RWPE2 (cell line): ENCODE measurements around the gene MYCBPAP.

ENCODE experiments used
- ATAC-seq: fragments of 200-7000 bp; cut with Tn5 transposase; 3 replicates; pipeline ENCODE4 v1.9.1; 2021; ENCODE audit warnings: low read depth
- DNase-seq: peaks from one replicate; pipeline ENCODE4 v3.0.0-alpha.2; 2020; ENCODE audit warnings: low spot score
- H3K27ac ChIP-seq: fragments of 450-650 bp; 2 replicates; pipeline ENCODE4 v1.5.1; 2017; ENCODE audit warnings: mild to moderate bottlenecking; ENCODE audit not compliant: poor library complexity, severe bottlenecking
- H3K27me3 ChIP-seq: fragments of 250-450 bp; sonication (Bioruptor Pico); 2 replicates; pipeline ENCODE4 v1.5.1; 2021; ENCODE audit warnings: mild to moderate bottlenecking, moderate library complexity; ENCODE audit not compliant: insufficient read depth, poor library complexity, severe bottlenecking
- H3K36me3 ChIP-seq: fragments of 250-450 bp; sonication (Bioruptor Pico); 2 replicates; pipeline ENCODE4 v1.5.1; 2020; ENCODE audit warnings: low read depth, mild to moderate bottlenecking, moderate library complexity
- H3K4me1 ChIP-seq: fragments of 250-450 bp; sonication (Bioruptor Pico); 2 replicates; pipeline ENCODE4 v1.5.1; 2021; ENCODE audit warnings: mild to moderate bottlenecking, moderate library complexity; ENCODE audit not compliant: insufficient read depth, poor library complexity, severe bottlenecking
- H3K4me3 ChIP-seq: fragments of 250-450 bp; sonication (Bioruptor Pico); 2 replicates; pipeline ENCODE4 v1.5.1; 2021; ENCODE audit warnings: mild to moderate bottlenecking, moderate library complexity; ENCODE audit not compliant: severe bottlenecking
- H3K9me3 ChIP-seq: fragments of 250-450 bp; sonication (Bioruptor Pico); 2 replicates; pipeline ENCODE4 v1.5.1; 2021; ENCODE audit warnings: mild to moderate bottlenecking, moderate library complexity; ENCODE audit not compliant: severe bottlenecking
- TF ChIP-seq, protein P1 (sequence below): fragments of 450-650 bp; IDR thresholded peaks from one replicate; pipeline ENCODE4 v1.5.1; 2017; ENCODE audit warnings: mild to moderate bottlenecking, moderate library complexity; ENCODE audit not compliant: poor library complexity, severe bottlenecking

Gene MYCBPAP

DNA sequence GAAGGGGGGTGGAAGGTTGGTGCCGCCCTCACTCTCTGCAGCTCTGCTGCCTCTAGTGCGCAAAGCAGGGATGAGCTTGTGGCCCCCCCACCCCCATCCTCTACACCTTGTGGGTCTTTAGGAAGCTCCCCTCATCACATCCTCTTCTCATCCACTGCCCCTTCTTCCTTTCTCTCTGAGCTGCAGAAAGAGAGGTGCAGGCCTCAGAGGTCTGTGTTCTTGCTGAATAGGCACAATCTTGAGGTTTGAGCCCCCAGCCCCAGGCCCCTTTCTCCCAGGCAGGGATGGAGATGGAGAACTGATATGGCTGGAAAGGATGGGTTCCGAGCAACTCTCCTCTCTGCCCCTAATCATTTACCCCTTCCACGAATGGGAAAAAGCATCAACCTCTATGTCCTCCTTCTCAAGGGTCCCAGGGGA, 54.9 kb downstream of the MYCBPAP start:
- Histone ChIP-seq H3K27me3 (peaks cover 36% of the 10 kb centered on the region), H3K36me3 (no peaks in the 10 kb centered on the region), H3K9me3 (no peaks in the 10 kb centered on the region), H3K27ac (no peak overlapping the region), H3K4me1 (no peaks in the 10 kb centered on the region), H3K4me3 (no peak overlapping the region)
- DNase-seq (no peak), ATAC-seq (no peak)
- TF ChIP-seq, protein P1, sequence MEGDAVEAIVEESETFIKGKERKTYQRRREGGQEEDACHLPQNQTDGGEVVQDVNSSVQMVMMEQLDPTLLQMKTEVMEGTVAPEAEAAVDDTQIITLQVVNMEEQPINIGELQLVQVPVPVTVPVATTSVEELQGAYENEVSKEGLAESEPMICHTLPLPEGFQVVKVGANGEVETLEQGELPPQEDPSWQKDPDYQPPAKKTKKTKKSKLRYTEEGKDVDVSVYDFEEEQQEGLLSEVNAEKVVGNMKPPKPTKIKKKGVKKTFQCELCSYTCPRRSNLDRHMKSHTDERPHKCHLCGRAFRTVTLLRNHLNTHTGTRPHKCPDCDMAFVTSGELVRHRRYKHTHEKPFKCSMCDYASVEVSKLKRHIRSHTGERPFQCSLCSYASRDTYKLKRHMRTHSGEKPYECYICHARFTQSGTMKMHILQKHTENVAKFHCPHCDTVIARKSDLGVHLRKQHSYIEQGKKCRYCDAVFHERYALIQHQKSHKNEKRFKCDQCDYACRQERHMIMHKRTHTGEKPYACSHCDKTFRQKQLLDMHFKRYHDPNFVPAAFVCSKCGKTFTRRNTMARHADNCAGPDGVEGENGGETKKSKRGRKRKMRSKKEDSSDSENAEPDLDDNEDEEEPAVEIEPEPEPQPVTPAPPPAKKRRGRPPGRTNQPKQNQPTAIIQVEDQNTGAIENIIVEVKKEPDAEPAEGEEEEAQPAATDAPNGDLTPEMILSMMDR = no peak

DNA sequence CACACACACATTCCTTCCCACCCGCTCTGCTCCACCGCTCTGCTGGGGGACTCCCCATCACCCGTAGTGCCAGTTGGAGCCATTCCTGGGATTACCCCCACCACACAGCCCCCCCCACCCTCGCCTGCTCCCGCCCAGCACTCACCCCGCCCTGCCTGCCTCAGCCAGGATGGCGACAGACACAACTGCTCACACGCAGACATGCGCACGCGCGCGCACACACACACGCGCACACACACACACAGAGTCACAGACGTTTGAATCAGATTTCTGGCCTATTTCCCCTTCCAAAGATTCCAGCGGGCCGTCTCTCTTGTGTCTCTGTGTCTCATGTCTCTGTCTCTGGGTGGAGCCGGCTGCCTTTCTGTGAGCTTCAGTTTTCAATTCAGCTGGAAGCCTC, 56.7 kb downstream of the MYCBPAP start:
- ATAC-seq (no peak), DNase-seq (no peak)
- Histone ChIP-seq H3K4me3 (no peak overlapping the region), H3K36me3 (no peaks in the 10 kb centered on the region), H3K9me3 (no peaks in the 10 kb centered on the region), H3K4me1 (no peaks in the 10 kb centered on the region), H3K27me3 (peaks cover 25% of the 10 kb centered on the region), H3K27ac (no peak overlapping the region)
- TF ChIP-seq, protein P1 = no peak

DNA sequence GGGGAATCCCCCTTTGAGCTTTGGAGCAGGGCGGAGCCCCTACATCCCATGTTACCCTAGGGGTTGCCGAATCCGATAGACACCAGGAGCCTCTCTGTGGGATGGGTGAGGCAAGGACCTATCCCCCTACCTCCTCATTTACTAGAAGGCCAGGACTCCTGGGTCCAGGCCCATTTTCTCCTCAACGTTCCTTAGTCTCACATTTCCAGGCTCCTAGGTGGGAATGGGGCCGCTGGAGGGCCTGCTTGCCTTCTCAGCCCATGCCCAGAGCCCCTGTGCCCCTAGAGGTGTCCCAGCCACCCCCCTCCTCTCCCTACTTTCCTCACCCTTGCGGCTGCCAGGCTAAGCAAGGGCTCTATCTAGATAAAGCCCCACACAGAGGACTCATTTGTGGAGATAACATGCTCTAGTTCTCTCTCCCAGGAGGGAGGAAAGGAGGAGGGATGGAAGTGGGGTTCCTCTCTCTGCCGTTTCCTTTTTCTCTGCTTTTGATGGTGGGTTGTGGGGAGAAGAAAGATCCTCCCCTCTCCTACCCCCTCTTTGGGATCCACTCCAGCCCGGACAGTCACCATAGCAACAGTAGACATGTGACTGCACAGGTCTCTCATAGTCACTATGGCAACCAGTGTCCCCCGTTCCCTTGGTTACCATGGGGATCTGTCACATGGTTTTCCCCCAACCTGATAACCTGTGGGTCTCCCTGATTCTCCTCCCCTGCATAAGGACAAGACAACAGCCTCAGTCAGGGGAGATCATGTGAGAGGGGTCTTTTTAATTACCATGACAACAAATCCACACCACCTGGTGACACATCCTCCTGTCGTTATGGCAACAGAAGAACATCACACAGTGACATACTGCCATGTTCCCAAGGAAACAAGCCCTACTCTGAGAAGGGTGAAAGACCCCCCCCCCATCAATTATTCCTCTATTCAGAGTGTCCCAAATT, 57.4 kb downstream of the MYCBPAP start:
- Histone ChIP-seq H3K4me3 (no peak overlapping the region), H3K4me1 (no peaks in the 10 kb centered on the region), H3K9me3 (no peaks in the 10 kb centered on the region), H3K36me3 (no peaks in the 10 kb centered on the region), H3K27ac (no peak overlapping the region), H3K27me3 (peaks cover 25% of the 10 kb centered on the region)
- TF ChIP-seq, protein P1 = no peak
- no peak for ATAC-seq
- DNase-seq = no peak

DNA sequence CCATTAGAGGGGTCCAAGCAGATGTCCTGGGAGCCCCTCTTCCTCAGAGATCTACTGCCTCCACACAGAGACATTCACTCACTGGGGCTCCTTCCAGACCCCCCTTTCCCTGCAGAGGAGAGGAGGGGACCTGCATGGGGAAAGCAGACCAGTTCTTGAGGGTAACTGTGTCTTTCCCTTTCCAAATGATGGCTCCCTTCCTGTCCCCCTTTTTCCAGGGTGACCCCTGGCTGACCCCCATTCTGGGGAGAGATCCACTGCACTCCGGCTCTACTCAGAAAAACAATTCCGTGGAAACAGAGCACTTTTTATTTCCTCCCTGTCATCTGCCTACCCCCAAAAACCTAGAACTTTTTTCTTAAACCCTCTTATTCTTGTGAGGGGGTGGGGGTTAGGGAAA, 58.6 kb downstream of the MYCBPAP start:
- Histone ChIP-seq H3K4me1 (no peaks in the 10 kb centered on the region), H3K27ac (no peak overlapping the region), H3K4me3 (no peak overlapping the region), H3K36me3 (no peaks in the 10 kb centered on the region), H3K27me3 (peaks cover 18% of the 10 kb centered on the region), H3K9me3 (no peaks in the 10 kb centered on the region)
- ATAC-seq = no peak
- no peak for DNase-seq
- TF ChIP-seq, protein P1 = no peak

DNA sequence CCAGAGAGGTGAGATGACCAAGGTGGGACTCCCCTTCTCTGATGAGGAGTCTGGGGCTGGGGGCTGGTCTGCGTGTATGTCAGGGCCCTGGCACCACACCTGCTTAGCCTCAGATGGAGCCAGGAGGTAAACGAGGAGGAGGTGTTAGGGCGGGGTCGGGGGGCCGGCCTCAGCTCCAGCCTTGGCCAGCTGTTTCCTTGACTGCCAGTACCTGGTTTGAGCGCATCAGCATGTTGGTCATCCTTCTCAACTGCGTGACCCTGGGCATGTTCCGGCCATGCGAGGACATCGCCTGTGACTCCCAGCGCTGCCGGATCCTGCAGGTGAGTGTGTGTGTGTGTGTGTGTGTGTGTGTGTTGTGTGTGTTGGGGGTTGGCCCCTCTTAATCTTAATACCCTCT, 60.4 kb downstream of the MYCBPAP start:
- Histone ChIP-seq H3K36me3 (no peaks in the 10 kb centered on the region), H3K9me3 (no peaks in the 10 kb centered on the region), H3K27ac (no peak overlapping the region), H3K4me3 (no peak overlapping the region), H3K27me3 (peaks cover 3% of the 10 kb centered on the region), H3K4me1 (no peaks in the 10 kb centered on the region)
- ATAC-seq (no peak), DNase-seq (no peak)
- TF ChIP-seq, protein P1 = no peak
